ENCODE data around the gene CASP10.
"Not testable (repeated sequence)": the region's sequence is repeated elsewhere in the genome, so short reads cannot be mapped to it uniquely, and the experiment has no call there.

CASP10 gene

DNA sequence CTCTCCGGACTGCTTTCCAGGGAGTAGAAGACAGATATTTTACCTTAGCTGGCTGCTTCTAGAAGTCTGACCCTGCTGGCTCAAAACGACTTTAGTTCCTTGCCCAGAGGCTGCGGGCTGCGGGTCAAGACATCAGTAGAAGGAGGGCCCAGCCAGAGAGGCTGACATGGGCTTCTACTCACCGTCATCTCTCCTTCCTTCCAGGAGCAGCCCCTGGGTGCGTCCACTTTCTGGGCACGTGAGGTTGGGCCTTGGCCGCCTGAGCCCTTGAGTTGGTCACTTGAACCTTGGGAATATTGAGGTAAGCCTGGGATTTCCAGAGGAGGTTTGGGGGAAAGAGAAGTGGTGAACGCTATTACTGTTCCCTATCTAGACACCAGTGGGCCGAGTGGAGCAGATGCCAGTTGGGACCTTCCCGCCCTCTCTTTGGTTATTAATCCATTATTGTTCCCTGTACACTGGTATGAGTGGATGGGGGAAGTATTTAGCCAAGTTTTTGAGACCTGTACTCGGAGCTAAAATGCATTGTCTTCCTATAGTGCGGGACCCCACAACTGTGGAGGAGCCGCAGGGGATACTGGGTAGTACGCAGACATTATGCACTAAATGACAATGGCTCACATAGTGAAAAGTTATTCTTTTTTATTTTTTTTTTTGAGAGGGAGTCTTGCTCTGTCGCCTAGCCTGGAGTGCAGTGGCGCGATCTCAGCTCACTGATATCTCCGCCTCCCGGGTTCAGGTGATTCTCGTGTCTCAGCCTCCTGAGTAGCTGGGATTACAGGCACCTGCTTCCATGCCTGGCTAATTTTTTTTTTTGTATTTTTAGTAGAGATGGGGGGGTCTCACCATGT lies 51.1 kb downstream of the CASP10 start:
- DNase-seq (ENCODE audit: low read depth) = no peak

DNA sequence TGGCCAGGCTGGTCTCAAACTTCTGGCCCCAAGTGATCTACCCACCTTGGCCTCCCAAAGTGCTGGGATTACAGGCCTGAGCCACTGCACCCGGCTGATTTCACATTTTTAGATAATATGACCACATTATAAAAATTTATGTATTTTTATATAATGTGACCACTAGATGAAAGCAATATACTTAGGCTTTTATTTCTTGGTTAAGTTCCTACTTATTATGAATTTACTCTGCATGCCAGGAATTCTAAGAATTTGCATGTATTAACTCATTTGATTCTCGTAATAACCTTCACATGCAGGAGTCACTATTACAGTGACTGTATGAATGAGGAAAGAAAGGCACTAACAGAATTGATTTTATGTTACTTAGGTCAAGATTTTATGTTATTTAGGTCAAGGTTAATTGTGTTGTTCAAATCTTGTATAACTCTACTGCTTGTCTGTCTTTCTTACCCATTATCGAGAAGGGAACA lies 51.8 kb downstream of the CASP10 start:
- no peak for DNase-seq (ENCODE audit: low read depth)

DNA sequence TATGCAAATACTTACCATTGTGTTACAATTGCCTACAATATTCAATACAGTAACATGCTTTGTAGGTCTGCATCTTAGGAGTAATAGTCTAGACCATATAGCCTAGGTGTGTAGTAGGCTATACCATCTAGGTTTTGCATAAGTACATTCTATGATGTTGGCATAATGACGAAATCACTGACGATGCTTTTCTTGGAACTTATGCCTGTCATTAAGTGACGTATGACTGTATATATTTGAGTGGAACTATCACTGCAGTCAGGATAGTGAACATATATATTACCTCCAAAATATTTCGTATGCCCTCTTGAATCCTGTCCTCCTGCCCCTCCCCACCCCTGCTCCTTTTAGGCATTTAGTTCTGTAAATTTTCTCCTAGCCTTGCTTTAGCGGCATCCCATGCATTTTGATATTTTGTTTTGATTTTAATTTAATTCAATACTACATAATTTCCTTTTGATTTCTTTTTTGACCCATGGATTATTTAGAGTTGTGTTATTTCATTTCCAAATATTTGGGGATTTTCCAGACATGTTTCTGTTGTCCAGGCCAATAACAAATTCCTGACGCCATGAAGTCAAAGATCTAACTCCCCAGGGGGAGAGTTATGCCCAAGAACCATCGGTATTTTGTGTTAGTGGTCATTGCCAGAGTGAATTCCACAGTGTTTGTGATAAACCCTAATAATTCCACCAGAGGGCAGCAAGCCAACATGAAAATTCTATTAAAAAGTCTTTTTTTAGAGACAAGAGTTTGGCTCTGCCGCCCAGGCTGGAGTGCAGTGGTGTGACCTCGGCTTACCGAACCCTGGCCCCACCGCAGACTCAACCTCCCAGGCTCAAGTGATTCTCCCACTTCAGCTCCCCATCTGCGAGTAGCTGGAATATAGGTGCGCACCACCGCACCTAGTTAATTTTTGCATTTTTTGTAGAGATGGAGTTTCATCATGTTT lies 53.2 kb downstream of the CASP10 start:
- DNase-seq (ENCODE audit: low read depth) = no peak

DNA sequence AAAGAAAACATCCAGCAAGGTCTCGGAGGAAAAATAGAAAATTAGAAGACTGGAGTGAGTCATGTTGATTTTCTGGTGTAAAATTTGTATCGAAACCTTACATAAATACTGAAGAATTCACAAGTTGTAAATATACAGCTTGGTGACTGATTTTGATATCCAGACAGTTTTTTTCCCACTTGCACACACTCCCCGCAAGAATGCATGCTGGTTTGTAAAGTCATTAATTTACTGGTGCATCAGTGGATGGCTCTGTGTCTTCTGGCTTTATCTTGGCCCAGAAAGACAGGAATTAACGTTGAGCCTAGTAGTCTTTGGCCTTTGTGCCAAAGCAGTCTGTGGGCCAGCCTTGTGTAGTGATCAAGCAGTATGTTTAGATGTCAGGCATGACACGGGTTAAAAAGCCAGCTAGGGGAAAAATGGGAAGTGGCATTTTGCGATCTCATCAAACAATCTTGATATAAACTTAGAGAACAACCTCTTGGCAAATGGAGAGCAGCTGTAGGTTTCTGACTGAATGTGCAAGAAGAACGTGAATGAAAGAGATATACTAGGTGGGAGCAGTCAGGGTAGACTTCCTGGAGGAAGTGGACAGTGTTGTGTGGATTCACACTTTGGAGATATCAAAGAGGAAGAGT lies 54.7 kb downstream of the CASP10 start:
- DNase-seq (ENCODE audit: low read depth) = no peak

DNA sequence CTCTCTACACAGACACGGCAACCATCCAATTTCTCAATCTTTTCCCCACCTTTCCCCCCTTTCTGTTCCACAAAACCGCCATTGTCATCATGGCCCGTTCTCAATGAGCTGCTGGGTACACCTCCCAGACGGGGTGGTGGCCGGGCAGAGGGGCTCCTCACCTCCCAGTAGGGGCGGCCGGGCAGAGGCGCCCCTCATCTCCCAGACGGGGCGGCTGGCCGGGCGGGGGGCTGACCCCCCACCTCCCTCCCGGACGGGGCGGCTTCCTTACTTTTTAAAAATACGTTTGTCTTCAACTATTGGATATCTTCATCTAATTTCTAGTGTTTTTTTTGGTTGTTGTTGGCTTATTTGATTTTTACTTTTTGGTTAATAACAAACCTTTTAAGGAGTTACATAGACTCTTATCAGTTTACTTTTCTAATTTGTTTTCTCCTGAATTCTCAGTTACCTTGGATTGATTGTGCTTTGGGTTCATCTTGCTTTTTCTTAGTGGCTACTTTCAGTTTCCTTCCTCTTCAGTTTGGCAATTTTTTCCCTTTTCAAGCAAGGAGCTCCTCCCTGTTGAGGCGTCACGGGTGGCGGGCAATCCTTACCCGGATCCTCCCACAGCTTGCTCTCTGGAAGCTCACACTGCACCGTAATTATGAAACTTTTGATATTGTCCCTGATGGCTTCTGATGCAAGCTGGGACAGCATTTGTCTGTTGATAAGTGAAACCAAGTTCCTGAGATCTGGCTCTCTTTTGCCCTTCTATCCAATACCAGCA lies 56.4 kb downstream of the CASP10 start:
- DNase-seq (ENCODE audit: low read depth) = not testable (repeated sequence)

DNA sequence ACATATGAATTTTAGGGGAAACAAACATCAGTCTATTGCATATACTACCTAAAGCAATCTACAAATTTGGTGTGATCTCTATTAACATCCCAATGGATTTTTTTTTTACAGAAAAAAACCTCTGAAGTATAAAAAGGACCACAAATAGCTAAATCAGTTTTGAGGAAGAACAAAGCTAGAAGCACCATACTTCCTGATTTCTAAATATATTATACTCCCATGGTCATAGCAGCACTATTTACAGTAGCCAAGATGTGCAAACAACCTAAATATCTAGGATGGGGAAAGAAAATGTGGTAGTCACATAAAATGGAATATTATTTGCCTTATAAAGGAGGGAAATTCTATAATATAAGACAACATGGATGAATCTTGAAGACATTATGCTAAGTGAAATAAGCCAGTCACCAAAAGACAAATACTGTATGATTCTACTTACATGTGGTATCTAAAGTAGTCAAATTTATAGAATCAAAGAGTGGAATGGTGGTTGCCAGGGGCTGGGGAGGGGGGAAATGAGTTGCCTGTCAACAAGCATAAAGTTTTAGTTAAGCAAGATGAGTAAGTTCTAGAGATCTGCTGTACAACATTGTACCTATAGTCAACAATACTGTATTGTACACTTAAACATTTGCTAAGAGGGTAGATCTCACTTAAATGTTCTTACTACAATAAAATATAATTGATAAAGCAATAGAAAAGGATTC lies 59.8 kb downstream of the CASP10 start:
- no peak for DNase-seq (ENCODE audit: low read depth)

DNA sequence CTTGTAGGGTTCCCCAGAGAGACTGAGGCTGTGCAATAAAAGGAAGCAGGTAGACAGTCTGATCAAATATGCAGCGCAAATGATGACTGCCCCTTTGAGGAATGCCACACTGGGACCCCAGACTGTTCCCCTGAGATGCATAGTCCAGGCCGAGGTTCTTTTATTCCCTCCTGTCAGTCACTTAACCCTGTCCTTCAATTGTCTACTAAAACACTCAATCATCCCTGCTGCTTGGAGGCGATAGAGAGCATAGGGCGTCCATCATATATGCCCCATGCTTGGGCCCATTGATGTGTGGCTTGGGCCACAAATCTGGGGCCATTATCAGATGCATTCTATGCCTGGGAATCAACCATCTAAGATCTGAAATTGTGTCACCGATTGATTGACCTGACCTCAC lies 61.9 kb downstream of the CASP10 start:
- DNase-seq (ENCODE audit: low read depth) = no peak

DNA sequence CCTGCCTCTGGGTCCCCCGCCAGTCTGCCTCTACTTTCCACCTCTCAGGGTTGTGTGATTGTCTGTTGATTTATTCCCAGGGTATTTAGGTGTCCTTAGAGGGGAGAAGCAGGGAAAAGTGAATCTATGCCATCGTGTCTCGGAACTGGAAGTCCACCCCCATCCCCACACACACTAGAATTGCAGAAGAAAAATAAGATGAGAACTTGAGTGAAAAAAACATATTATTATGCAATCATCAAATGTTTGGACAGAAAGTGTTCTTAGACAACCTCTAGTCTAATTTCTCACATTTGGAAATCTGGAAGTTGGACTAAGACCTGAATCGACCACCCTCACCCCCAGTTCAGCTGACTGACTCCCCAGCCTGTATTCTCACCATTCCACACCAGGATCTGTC lies 63.3 kb downstream of the CASP10 start:
- DNase-seq (ENCODE audit: low read depth) = no peak

DNA sequence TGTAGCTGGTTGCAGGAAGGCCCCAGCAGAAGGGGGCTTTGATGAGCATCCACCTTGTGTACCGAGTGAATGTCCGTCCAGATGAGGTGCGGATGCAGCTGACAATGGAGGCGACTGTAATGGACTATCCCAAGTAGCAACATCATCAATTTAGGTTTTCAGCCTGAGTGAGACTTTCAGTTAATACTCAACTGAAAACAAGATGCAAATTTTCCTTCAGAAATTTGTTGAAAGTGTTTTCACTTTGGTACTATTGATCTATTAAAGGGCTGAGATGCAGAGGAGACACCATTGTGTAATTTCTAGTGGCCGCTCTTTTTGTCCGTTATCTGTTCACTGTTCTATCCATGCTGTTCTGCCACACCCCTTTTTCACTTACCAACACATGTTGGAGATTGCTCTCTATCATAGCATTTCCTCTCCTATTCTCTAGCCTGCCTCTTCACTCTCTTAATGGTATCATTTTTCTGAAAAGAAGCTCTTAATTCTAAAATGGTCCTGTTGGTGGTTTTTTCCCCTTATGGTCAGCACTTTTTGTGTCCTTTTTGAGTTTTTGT lies 65.4 kb downstream of the CASP10 start:
- no peak for DNase-seq (ENCODE audit: low read depth)

DNA sequence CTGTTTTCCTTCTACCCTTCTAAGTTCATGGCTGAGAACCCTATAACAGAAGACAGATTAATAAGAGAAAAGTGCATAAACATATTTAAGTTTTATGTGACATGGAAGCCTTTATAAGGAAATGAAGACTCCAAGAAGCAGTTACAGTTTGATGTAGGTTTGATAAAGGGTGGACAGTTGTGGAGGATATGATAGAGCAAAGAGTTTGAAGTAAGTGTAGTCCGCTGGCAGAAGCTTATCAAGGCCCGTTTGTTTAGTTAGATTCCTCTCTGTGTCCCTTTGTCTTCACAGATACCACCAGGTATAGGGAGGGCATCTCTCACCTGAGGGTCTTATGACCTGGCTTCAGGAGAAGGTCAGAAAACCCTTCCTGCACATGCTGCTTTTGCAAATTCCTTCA lies 66.9 kb downstream of the CASP10 start:
- no peak for DNase-seq (ENCODE audit: low read depth)

DNA sequence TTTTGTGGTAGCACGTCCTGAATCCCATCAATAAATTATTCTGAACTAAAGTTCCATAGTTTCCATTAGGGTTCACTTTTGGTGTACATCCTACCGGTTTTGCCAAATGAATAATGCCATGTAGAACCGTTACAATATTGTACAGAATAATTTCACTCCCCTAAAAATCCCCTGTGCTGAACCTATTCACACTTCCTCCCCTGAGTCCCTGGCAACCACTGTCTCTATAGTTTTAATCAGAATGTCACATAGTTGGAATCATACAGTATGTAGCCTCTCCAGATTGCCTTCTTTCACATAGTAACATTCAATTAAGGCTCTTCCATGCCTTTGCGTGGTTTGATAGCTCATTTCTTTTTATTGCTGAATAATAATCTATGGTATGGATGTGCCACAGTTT lies 67.8 kb downstream of the CASP10 start:
- no peak for DNase-seq (ENCODE audit: low read depth)

DNA sequence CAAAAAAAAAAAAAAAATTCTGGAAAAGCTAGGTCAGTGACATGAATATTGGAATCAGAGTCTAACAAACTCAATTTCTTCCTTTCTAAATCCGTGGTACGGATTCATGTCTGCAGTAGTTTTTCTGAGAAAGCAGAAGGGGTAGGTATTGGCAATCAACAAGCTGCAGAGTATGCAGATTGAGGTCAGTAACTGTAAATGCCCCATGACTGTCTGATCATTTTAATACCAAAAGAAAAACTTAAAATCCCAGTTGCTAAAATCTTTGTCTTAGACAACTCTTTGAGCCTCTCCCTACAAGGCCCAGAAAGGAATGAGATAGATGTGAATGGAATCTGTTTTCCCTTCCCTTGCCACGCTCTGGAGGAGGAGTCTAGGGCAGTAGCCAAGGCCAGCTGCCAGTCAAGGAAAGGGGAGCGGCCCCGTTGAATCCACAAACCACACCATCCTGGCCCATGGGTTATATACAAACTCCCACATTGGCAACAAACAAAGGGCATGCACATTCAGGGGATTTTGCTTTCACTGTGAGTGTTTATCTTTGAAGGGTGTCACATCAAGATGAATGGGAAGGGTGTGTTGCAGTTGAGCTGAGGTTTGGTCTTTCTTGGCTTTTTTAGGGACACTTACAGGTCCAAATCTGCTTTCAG lies 71.3 kb downstream of the CASP10 start:
- no peak for DNase-seq (ENCODE audit: low read depth)

DNA sequence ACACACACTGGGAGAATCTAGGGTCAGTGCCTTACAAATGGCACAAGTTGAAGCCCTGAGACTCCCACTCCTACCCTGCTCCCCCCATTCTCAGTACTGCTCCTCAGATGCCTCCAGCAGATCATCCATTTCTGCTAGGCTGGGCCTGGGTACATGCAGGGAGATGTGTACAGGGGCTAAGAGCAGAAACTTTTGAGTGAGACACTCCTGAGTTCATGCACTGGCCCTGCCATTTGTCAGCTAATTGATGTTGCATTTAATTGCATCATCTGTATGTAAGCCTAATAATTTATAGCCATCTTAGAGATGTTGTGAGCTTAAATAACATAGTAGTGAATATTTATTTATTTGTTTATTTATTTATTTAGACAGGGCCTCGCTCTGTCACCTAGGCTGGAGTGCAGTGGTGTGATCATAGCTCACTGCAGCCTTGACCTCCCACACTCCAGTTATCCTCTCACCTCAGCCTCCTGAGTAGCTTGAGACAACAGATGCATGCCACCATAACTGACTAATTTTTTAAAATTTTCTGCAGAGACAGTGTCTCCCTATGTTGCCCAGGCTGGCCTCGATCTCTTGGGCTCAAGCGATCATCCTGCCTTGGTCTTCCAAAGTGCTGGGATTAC lies 72.6 kb downstream of the CASP10 start:
- no peak for DNase-seq (ENCODE audit: low read depth)

DNA sequence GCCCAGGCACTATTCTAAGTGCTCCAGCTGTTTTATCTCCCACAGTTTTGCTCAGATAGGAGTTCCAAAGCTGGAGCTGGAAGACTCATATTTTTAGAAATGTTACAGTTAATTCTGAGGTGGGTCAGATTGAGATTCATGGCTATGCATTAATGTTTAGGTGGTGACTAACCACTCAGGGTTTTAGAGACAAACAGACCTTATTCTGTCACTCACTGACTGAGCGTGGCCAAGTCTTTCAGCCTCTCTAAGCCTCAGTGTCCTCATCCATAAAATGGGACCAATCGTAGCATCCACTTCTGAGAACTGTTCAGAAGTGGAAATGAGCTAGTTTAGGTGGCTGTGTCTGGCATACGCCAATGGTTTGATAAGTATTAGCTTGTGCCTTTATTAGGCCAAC lies 73.1 kb downstream of the CASP10 start:
- DNase-seq (ENCODE audit: low read depth) = no peak

DNA sequence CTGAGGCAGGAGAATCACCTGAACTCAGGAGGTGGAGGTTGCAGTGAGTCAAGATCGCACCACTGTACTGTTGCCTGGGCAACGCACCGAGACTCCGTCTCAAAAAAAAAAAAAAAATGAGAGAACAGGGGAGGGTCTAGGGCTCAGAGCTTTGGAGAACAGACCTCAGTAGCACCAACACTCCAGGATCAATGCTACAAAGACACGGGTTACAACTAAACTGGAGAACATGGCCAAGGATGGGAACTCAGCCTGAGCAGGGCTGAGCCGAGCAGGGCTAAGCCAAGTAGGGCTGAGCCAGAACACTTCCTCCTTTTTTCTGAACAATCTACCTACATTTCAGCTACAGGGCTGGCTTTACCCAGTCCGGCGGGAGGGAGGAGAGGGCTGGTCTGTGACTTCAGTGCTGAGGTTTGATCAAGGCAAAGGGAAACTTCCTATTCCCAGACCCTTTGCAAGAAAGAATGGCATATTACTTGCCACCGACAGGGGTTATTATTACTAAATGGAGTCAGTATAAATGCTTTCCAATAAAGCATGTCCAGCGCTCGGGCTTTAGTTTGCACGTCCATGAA lies 74.5 kb downstream of the CASP10 start:
- peak; percentile 26 for DNase-seq (ENCODE audit: low read depth)

DNA sequence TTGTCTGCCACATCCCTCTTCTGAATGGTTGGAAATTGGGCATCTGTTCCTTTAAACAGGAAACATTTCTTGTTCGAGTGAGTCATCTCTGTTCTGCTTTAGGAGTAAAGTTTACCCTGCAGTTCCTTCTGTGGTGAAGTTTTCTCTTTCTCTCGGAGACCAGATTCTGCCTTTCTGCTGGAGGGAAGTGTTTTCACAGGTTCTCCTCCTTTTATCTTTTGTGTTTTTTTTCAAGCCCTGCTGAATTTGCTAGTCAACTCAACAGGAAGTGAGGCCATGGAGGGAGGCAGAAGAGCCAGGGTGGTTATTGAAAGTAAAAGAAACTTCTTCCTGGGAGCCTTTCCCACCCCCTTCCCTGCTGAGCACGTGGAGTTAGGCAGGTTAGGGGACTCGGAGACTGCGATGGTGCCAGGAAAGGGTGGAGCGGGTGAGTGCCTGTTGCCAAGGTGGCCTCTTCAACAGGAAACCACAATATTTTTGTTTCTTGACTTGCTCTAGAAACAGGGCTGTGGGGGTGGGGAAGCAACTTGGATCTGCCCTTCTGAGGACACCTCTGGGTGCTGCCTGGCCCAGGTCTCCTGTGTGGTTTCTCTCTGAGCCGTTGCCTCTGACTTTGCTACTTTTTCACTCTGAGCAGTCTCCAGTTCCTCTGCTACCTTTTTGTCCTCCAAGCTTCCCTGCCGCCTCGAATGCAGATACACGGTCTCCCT lies 75.2 kb downstream of the CASP10 start:
- peak; percentile 80 for DNase-seq (ENCODE audit: low read depth)

DNA sequence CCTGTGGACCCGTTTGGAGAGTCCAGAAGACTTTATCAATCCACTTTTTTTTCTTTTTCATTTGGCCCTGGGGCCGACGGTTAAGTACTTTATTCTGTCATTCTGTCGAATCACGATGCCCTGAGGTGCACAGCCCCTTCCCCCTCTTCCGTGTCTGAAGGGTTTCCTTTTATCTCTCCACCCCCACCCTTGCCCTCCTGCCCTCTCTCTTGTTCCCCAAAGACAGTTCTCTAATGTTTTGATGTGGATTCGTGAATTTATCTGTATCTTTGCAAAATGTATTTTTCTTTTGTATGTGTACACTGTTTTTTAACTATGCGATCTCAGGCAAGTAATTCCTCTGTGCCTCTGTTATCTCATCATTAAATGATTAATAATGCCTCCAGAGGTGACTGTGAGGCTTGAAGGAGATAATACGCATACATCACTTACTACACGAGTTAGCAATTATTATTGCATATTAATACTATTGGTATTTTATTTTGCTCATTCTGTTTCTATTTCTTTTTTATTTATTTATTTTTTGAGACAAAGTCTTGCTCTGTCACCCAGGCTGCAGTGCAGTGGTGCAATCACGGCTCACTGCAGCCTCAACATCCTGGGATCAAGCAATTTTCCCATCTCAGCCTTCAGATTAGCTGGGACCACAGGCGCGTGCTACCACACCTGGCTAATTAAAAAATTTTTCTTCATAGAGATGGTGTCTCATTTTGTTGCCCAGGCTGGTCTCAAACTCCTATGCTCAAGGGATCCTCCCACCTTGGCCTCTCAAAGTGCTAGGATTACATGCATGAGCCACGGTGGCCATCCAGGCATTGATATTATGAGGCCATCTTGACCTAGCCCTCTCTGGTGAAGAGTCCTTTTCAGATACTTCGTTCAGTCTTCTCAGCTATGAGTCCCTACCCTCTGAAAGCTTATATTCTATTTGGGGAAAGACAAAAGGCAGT lies 76.0 kb downstream of the CASP10 start:
- DNase-seq (ENCODE audit: low read depth) = no peak

Data from activated T-cell treated with anti-CD3 and anti-CD28 coated beads for 48 hours (primary cell).